22Rv1 (cell line): ENCODE data around the gene PARS2.

Experiments used
- H3K27ac ChIP-seq: fragments of 450-650 bp; 2 replicates; pipeline ENCODE4 v1.5.1; 2017
- ZFX ChIP-seq: fragments of 450-650 bp; IDR thresholded peaks from 2 replicates; pipeline ENCODE4 v1.6.1; 2017; ENCODE audit warnings: antibody characterized with exemption, borderline replicate concordance
- TF ChIP-seq, protein P1 (sequence below): fragments of 450-650 bp; IDR thresholded peaks from 2 replicates; pipeline ENCODE4 v1.5.1; 2017; ENCODE audit warnings: mild to moderate bottlenecking

Gene PARS2

DNA sequence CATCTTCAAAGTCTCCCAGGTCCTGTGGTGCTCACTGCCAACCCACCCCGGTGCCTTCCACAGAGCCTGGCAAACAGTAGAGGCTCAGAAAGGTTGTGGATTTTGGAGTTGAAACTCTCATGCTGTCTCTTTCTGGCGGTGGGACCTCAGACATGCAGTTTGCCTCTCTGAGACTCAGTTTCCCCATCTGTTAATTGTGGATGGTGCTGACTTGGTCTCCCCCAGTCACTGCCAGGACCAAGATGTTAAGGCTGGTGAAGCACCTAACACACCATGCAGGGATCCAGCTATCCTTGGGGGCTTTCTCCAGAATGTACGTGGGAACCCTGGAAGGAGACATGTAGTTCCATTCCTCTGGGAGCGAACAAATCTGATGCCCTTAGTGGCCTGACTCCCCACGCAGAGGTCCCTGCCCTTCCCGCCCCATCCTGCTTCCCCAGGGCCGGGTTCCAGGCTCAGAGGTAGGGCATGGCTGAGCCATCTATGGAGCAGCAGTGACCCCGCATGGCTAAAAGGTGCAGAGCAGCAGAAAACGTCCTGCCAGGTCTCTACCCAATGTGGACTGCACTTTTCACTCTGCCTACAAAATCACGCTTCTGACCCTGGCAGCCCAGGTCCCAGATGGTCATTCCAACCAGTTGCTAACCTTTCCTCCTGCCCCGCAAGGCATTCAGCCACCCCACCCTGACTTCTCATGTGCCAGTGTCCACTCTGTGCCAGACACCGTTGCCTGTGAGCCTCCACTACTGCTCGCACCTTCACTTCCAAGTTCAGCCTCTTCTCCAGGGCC lies 46.0 kb upstream of the PARS2 start:
- no peak for TF ChIP-seq ZFX
- TF ChIP-seq, protein P1, sequence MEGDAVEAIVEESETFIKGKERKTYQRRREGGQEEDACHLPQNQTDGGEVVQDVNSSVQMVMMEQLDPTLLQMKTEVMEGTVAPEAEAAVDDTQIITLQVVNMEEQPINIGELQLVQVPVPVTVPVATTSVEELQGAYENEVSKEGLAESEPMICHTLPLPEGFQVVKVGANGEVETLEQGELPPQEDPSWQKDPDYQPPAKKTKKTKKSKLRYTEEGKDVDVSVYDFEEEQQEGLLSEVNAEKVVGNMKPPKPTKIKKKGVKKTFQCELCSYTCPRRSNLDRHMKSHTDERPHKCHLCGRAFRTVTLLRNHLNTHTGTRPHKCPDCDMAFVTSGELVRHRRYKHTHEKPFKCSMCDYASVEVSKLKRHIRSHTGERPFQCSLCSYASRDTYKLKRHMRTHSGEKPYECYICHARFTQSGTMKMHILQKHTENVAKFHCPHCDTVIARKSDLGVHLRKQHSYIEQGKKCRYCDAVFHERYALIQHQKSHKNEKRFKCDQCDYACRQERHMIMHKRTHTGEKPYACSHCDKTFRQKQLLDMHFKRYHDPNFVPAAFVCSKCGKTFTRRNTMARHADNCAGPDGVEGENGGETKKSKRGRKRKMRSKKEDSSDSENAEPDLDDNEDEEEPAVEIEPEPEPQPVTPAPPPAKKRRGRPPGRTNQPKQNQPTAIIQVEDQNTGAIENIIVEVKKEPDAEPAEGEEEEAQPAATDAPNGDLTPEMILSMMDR: peak; percentile 85
- no peak overlapping the region for H3K27ac ChIP-seq

DNA sequence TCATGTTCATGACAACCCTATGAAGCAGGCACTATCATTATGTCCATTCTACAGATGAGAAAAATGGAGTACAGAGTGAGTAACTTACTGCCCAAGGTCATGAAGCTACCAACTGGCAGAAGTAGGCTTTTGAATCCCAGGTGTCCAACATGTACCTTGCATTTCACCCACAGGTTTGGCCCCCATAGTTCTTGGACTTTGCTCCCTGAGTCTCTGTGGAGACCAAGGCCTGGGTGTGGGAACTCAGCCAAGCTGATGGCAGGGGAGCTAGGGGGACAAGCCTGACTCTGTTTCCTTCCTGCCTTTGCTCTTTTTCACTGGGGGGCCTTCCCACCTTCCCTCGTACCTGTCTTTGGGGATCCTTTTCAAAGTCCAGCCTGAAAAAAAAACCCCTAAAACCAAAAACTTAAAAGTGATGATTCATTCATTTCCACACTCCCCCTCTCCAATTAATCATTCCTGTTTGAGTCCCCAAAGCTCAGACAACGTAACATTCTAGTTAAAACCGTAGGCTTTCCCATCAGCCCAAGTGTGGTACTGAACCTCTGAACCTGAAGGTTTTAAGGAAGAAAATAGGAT lies 45.3 kb upstream of the PARS2 start:
- H3K27ac ChIP-seq: no peak overlapping the region
- TF ChIP-seq, protein P1: no peak
- TF ChIP-seq ZFX: no peak

DNA sequence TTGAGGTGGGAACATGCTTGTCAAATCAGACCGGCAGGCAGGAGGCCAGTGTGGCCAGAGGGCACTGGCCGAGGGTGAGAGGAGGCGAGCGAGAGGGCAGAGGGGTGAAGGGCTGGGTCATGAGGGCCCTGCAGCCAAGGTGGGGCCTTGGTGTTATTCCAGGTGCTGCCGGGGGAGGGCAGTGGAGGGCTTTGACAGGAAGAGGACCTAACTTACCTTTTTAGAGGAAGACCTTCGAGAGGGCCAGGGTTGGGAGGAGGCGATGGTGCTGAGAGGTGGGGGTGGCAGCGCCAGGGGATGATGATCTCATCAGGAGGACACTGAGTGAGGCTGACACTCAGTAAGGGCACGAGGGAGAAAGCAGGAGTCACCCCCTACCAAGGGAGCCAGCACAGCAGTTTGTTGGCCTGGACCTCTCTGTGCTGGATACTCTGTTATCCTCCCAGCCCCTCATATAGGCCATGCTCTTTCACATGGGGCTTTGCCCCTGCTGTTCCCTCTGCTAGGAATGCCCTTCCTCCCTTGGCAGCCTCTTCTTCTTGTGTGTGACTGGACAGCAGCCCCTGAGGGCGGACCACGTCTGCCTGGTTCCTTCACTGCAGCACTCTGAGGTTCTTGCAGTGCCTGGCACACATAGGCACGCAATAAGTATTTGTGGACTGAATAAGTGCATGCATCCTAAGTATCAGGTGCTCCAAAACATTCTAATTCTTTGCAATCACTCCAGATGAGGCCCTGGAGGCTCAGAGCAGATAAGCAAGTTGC lies 44.3 kb upstream of the PARS2 start:
- no peak overlapping the region for H3K27ac ChIP-seq
- no peak for TF ChIP-seq ZFX
- TF ChIP-seq, protein P1: no peak; the same call in 1 of the 2 replicates

DNA sequence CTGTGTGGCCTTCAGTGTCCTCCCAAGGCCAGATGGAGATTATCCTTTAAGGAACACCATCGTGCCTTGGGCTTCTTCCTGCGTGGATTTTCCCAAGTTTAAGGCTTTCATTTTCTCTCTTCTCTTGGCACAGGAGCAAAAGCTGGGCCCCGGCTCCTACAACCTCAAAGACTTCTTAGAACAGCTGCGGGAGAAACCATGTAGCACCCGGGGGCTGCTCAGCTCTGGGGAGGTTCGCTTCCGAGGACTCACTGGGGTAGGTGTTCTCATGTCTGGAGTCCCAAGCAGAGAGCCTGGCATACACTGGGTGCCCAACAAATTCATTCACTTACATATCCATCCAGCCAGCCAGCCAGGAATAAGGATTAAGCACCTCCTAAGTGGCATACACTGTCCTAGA lies 43.4 kb upstream of the PARS2 start:
- no peak overlapping the region for H3K27ac ChIP-seq
- TF ChIP-seq, protein P1: no peak
- no peak for TF ChIP-seq ZFX

DNA sequence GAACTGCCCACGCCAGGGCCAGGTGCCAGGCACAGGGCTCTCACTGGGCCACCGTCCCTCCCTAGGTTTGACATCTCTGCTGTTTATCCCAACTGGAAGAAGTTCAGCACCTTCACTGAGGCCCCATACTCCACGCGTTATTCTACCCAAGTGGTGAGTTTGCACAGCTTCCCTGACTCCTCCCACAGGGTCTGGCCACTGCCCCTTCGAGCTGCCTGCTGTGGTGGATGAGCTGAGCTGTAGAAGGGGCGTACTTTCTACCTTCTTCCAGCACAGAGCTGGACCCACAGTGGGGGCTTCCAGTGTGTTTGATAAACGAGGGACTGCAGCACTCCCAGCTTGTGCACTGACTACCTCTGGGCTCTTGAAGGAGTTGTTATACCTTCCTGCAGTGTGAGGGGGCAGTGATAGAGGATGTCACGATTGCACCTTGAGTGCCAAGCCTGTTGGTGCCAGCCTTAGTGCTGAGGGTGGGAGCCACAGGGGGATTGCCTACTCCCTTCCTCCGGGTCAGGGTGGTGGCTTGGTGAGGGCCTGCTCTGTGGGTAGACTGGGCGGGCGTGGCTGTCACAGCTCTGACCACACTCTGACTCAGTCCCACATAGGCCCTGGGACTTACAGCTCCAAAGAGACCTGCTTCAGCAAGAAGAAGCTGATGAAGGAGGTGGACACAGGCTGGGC lies 42.7 kb upstream of the PARS2 start:
- TF ChIP-seq, protein P1: no peak
- no peak for TF ChIP-seq ZFX
- H3K27ac ChIP-seq: no peak overlapping the region

DNA sequence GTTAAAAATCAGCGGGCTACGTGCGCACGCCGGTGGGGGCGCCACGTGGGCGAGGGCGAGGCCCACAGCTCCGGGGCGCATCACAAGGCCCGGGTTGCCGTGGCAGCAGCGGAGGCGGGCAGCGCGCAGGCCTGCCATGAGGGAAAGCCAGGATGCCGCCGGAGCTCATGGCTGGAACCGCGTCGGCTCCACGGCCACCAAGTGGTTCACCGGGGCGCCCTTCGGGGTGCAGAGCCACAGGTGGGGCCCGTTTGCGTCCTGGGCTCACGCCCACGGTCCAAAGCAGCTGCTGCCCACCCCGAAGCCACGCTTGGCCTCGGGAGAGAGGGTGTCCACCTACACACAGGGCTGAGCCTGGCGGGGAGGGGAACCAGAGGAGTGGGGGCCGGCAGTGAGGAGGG lies 41.7 kb upstream of the PARS2 start:
- TF ChIP-seq, protein P1: no peak
- no peak for TF ChIP-seq ZFX

More for the DNA sequence above, 41.7 kb upstream of the PARS2 start:
- H3K27ac ChIP-seq: no peak overlapping the region
